Measurements from ENCODE around the gene SLCO6A1.

DNA sequence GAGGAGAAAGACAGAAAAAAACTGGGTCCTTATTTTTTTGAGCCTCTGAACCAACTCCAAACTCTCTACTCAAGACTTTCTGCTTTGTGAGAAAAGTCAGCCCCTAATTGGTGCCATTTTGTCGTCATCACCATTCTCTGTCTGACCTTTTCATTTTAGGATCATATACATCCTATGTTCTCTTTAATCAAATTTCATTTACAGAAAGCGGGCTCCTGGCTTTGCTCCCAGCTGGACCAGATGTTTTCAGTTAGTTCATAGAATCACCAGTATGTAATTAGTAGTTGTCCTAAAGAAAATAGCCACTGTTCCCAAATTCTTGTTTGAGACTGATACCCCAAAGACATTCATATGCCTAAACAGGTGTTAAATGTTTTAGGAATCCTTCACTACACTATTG, 174.1 kb downstream of the SLCO6A1 start:
- TF ChIP-seq, protein P1, sequence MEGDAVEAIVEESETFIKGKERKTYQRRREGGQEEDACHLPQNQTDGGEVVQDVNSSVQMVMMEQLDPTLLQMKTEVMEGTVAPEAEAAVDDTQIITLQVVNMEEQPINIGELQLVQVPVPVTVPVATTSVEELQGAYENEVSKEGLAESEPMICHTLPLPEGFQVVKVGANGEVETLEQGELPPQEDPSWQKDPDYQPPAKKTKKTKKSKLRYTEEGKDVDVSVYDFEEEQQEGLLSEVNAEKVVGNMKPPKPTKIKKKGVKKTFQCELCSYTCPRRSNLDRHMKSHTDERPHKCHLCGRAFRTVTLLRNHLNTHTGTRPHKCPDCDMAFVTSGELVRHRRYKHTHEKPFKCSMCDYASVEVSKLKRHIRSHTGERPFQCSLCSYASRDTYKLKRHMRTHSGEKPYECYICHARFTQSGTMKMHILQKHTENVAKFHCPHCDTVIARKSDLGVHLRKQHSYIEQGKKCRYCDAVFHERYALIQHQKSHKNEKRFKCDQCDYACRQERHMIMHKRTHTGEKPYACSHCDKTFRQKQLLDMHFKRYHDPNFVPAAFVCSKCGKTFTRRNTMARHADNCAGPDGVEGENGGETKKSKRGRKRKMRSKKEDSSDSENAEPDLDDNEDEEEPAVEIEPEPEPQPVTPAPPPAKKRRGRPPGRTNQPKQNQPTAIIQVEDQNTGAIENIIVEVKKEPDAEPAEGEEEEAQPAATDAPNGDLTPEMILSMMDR (IDR thresholded peaks at IDR 0.05; ENCODE audit: poor library complexity), result no peak
- TF ChIP-seq EZH2 (IDR thresholded peaks at IDR 0.05; ENCODE audit: borderline replicate concordance), result no peak
- TF ChIP-seq EZH2phosphoT487 (IDR thresholded peaks at IDR 0.05; ENCODE audit: low read depth, severe bottlenecking, unreplicated experiment), result no peak
